HG02973 (cell line): Measurements from ENCODE around the gene GPR153.

Source experiments
- ATAC-seq: cut with Tn5 transposase; IDR thresholded peaks from one replicate; pipeline ENCODE4 v1.9.1; 2021; ENCODE audit warnings: moderate library complexity; ENCODE audit not compliant: unreplicated experiment

The GPR153 gene

DNA sequence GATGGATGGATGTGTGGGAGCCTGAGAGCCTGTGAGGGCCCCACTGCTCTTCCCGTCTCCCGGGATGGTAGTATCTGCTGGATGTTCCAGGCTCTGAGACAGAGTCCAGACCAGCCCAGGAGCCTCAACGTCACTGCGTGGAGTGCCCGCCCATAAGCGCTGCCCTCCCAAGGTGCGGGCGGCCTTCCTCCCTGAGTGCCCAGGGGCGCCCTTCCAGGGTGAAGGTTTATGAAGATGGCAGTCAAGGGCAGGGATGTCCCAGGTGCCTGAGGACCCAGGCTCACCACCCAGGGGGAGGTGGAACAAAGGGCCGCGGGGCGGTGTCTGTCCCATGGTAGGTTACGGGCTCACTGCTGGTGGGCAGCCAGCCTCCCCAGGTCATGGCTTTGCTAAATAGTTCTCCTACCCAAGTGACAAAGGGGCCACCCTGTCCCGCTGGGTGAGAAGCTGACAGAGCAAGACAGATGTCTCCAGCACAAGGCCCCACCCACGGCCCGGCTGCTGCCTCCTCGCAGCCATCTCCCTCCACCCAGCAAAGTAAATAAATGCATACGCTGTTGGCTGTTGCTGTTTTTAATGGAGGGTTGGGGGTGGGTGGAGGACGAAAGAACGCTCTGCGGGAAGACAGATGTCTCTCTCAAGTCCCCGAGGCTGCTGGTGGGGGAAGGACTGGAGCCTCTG lies 9.0 kb upstream of the GPR153 start:
- ATAC-seq = no peak

DNA sequence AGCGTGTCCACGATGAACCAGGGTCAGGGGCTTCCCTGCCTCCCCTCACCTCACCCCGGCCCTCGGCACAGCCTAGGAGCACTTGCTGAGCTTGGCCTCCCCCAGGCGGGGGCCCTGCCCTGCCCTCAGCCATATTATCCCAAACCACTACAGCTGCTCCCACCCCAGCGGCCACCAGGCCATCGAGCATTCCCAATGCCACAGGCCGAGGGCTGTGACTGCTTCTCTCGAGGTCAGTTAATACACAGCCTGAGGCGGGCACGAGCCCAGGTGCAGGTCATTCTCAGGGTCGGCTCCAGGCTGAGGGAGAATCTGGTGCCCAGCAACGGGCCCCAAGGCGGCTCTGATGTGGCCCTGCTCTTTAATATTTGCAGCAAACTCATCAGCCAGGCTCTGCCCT lies 8.4 kb upstream of the GPR153 start:
- ATAC-seq = no peak

DNA sequence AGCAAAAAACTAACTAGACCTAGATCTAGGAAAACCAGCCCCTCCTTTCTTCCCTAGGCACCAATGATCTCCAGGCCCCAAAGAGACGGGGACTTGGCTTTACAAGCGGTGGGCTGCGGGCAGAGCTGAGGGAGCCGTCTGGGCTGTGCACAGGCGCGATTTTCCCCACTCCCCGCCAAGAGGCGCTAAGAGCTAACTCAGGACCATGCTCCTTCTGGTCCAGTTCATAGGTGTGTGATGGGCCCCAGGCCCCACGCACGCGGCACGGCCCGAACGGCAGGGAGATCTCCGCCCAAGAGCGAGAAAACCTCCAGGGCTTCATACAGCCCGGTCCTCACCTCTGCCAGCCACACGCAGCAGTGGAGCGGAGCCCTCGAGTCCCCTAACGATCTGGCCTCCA lies 7.5 kb upstream of the GPR153 start:
- no peak for ATAC-seq

DNA sequence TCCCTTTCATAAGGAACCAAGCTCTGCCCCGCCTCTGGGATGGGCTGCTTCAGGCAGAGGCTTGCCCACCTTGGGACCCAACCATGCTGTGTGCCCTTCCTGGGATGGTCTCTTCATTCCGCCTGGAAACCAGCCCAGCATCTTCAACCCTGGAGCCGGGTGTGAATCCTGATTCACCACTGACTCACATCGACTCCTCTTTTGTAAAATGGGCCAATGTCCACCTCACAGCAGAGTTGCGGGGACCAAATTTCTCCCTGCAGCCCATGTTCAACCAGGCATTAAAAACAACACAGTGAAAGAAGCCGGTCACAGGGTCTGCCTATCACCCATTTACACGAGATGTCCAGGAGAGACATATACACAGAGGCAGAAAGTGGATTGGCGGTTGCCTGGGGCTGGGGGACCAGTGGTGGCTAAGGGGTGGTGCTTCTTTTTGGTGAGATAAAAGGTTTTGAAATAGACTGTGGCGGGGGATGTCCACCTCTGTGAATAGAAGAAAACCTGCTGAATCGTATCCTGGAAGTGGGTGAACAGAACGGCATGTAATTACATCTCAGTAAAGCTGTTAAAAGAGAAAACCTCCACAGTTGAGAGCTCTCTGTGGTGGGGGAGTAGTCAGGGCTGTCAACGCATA lies 6.9 kb upstream of the GPR153 start:
- ATAC-seq = no peak

DNA sequence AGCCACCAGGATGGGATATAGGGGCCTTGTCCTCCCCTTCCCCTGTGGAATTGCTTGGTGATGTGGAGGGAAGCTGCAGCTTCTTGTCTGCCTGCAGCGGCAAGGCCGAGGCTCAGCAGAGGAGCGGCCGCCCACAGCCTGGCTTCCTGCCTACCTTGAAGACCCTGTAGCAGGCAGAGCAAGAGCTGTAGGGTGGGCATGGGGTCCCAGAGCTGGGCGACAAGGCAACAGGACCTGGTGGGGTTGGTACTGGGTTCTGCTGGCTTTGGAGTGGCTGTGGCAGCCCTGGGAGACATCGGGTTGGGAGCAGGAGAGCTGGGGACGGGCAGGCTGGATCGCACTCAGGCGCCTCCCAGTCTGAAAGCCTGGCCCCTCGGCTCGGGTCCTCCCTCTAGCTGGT lies 5.7 kb upstream of the GPR153 start:
- ATAC-seq = no peak

DNA sequence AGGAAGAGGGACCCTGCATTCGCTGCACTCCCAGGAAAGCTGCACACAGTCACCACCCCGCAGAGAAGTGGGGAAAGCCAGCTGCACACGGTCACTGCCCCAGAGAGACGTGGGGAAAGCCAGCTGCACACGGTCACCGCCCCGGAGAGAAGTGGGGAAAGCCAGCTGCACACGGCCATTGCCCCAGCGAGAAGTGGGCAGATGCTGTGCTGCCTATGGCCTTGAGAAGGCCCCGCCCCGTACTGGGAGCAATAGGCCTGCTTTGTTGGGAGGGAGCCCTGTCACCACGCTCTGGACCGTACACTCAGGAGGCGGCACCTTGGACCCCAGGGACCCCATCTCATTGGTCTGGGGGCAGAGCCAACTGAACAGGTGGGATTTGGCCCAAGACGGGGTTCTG lies 4.3 kb upstream of the GPR153 start:
- ATAC-seq = no peak

DNA sequence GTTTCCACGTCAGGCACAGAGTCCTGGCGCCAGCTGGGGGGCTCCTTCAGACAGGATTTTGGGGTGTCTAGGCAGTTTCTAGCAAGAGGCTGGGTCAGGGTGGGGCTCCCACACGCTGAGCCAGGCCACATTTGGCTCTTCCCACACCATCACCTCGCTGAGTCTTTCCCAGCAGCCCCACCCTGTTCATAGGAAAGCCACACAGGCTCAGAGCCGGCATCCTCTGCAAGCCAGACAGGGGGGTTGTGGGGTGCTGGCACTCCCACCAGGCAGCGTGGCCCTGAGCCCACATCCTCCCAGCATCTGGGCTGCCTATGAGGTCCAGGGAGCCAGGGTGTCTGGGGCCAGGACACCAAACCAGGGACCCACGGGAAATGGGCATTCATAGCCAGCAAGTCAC lies 2.8 kb upstream of the GPR153 start:
- no peak for ATAC-seq

DNA sequence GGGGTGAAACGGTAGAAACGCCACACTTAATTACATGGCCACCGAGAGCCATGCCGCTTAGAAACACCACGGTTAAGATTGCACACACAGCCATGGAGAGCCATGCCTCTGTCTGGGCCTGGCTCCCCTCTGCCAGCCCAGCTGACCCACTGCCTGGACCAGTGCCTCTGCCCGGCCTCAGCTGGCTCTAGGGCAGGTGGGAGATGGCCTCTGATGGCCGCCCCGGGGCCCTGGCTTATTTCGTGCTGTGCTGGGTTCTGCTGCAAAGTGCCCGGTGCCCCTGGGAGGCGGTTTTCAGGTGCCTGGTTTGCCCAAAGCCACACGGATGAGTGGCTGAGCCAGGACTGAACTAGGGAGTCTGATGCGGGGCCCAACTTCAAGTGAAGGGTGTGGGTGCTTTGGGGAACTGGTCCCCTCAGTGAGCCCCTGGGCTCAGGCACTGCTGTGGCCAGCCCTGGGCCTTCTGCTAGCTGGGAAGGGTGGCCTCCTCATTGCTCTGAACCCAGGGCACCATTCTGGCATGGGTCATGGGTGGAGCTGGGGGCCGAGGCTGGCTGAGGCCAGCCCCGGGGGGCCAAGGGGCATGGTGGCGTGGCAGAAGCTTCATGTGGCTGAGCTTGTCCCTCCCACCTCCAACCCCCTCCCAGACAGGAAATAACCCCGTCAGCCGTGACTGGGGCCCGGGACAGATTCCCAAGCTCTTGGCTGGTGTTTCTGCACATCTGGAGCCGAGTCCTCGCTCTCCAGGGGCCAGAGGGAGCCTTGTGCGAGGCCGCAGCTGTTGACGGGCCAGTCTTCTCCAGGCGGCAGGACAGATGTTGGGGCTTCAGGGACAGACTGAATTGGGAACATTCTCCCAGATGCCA lies 1.9 kb upstream of the GPR153 start:
- no peak for ATAC-seq

DNA sequence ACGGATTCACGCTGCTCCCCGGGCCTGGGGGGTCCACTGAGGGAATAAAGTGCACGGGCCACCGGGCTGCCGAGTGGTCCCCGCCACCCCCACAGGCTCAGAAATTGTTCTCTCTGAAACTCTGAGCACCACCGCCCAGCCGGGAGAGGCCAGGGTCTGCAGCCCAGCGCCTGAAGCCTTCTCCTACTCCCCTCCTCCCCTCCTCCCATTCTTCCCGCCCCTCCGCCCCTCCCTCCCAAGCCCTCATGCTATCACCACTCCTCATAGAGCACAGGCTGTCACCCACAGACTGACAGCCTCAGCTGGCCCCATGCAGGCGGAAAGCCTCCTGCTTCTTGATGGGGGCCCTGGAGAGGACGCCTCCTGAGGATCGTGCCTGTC lies 707 bp upstream of the GPR153 start:
- ATAC-seq = no peak

DNA sequence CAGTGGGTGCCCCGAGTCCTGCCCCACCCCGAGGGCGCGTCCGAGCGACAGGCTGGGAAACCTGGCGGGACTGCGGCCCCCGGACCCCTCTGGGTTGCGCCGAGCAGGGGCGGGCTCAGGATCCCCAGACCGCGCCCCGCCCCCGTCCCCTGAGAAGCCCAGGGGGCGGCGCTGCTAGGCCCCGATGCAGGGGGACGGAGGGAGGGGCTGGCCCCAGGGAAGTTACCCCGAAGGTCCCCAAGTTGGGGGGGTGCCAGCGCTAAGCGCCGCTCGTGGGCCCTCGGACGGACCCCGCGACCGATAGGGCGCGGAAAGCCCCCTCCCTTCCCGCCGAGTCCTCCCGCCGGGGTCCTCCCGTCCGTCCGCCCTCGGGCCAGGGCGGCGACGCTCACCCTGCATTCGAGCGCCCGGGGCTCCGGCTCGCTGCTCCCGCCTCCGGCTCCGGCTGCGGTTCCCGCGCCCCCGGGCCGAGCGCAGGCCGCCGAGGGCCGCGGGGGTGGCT lies 414 bp downstream of the GPR153 start:
- no peak for ATAC-seq

DNA sequence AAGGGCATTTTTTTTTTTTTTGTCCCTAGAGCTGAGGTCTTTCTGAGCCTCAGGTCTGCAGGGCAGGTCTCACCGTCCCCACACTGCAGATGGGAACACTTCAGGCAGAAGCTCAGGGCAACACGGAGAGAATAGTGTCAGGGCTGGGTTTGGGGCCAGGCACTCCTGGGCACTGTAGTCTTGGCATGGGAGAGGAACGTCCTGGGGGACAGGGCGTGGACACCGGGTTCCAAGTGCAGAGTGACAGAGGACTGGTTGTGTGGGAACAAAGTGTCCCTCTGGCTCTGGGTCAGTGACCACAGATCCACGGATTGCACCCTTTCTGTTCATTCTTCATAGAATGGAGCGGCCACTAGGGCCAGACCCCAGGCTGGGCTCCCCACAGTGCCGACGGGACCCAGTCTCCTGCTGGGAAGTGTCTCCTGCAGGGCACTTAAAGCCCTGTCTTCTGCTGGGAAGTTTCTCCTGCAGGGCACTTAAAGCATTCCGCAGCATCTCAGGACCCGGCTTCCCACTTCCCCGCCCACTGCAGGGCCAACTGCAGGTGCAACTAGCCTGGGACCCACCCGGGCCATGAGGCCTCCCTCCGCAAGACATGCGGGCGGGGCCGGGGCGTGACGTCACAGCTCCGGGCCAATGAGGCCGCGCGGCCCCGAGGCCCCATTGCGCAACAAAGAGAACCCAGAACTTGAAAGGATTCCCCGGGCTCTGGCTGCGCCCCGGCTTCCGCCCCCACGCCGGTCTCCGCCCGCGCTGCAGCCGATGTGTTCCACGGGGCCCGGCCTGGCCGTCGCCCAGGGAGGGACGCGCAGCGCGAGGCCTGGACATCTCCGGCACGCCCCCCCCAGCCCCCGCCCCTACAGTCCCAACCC lies 1.2 kb downstream of the GPR153 start:
- ATAC-seq = peak; percentile 45

DNA sequence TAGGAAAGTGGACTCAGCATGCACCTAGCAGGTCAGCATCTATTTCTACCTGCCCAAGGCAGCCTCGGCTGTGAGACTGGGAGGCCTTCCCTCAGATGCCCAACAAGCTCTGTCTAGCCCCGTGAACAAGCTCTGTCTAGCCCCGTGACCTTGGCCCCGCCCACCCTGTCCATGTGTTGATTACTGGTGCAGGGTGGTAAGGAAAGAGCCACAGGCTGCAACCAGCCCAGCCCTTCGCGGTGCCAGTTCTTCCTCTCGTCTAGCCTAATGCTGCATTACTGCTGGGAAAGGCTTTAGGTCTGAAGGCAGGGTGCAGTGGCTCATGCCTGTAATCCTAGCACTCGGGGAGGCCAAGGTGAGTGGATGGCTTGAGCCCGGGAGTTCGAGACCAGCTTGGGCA lies 2.2 kb downstream of the GPR153 start:
- ATAC-seq = no peak

DNA sequence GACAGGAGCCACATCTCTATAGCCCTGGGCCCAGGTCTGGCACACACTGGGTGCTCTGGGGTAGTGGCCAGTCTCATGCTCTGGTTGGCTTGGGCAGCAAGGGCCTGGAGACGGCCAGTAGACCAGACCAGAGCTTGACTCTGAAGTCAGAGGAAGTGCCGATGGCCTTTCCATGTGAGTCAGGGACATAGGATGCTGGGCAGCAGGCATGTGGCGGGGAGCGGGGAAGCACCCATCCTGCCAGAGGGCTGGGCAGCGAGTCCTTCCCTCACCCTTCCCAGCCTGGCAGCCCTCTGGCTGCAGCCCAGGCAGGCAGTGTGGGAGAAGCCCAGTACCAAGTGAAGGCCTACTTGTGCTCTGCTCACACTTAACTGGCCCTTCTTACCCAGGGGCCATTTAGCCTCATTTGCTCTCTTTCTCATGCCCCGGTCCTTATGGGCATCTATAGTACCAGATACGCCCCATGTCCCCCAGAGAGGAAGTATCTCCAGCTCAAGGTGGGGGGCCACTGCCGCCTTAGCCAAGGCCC lies 3.3 kb downstream of the GPR153 start:
- ATAC-seq = no peak

DNA sequence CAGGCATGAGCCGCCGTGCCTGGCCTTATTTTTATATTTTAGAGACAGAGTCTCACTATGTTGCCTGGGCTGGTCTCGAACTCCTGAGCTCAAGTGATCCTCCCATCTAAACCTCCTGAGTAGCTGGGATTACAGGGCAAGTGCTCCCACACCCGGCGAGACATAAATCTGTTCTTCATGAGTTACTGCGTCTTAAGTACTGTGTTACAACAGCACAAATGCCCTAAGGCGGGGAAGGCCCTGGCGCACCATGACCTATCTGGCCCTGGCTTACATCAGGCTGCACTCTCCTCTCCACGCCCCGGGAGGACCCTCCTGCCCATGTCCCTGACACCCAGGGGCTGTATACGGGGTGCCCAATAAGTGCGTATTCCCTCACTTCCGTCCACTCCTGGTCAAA lies 4.3 kb downstream of the GPR153 start:
- ATAC-seq = no peak

DNA sequence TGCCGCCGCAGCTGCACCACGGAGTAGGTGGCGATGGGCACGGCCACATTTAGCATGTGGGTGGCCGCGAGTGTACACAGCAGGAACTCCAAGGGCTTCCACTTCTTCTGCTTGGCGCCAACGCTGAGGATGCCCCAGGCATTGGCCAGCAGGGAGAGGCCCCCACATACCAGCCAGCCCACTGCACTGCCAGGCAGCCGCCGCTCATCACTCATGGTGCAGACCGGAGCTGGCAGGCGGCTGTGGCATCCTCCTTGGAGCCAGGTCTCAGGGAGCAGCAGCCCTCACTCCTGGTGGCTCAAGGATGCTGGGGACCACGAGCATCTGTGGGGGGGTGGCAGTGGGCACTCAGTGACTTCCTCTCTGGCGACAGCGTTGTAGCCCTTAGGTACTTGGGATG lies 6.2 kb downstream of the GPR153 start:
- ATAC-seq = no peak

DNA sequence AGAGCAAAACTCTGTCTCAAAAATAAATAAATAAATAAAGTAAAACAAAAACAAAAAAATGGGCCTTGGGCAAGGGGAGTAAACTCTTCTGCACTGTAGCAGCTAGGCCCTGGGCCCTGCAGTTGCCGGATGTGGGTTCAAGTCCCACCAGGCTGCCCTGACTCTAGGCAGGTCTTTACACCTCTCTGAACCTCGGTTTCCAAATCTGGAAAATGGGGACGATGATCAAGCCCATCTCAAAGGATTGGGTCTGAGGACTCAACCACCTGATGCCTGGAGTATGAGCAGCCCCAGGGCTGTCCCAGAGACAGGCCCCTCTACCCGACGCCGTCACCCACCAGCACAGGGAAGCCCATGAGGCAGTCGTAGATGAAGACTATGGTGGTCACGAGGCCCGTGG lies 7.5 kb downstream of the GPR153 start:
- ATAC-seq = no peak

DNA sequence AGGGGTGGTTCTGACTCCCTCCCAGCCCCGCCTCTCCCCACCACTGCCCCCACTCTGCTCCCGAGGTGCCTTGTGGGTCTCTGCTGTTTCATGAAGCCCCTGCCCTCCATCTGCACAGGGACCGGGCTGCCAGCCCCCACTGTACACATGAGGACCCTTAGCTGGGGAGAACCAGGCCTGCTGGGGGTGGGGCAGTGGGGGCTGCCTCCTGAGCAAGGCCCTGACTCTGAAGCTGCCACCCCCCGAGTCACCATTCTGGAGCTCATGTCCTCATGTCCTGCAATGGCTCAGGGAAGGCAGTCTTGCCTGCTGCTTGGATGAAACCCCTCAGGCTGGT lies 8.6 kb downstream of the GPR153 start:
- no peak for ATAC-seq

DNA sequence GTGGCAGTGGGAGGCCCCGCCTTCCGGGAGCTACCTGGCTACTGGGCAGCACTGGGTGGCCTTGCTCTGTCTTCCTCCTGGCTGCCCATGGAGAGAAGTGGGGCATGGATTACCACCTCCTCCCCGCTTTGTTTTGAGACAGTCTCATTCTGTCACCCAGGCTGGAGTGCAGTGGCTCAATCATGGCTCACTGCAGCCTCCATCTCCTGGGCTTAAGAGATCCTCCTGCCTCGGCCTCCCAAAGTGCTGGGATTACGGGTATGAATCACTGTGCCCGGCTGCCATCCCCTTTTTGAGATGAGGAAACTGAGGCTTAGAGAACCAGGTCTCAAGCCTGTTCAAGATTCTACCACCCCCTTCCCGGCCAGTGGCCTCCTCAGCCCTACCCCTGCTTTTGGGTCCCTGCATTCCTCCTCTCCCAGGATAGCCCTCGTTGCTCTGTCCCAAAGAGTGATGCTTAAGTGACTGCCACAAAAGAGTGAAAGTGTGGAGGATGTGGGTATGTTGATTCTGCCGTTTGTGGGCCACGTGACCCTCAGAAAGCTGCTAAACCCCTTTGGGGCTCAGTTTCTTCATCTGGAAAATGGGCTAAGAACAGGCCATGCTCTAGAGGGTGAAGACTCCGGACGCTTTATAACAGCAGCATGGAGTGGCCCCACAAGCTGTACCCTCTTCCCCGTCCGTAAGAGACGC lies 9.1 kb downstream of the GPR153 start:
- no peak for ATAC-seq

DNA sequence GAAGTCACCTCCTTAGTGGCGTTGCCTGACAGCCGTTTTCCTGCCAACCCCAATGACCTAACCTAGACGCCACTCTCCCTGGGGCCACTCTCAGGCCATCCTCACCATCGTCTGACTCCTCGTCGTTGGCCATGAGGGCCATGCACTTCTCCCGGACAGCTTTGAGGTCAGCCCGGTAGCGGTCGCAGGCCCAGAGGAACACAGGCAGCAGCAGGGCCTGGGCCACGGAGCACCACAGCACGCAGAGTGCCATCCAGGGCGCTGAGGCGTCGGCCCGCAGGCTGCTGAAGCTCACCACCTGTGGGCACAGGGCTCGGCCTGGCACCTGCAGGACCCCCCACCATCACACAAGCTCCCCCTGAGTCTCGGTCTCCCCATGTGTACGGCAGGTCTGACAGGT lies 9.7 kb downstream of the GPR153 start:
- no peak for ATAC-seq
